Uterus (tissue), 4 donors: ENCODE measurements around the gene RET. TPM values are rescaled to one million over a fixed set of nuclear protein-coding genes. Genes with fewer than 3 reads are reported as not detected.

Source experiments
- DNase-seq, 2 donors: peaks; one replicate each; pipeline ENCODE4 v3.0.0-alpha.2; 2019 to 2020
- H3K27ac ChIP-seq, 2 donors: fragments of 200-600 bp; sonication (generic); 1 replicate in 1 of 2; 2 replicates in 1 of 2; pipeline ENCODE4 v1.5.1; 2016 to 2018
- H3K27me3 ChIP-seq, 2 donors: fragments of 200-600 bp; sonication (generic); one replicate each; pipeline ENCODE4 v1.5.1; 2018 to 2019; ENCODE audit warnings: control low read depth in 1 of 2
- H3K36me3 ChIP-seq, 2 donors: fragments of 200-600 bp; sonication (generic); one replicate each; pipeline ENCODE4 v1.5.1; 2019; ENCODE audit warnings: control low read depth in 1 of 2
- H3K4me1 ChIP-seq, 2 donors: fragments of 200-600 bp; sonication (generic); one replicate each; pipeline ENCODE4 v1.5.1; 2018 to 2019; ENCODE audit warnings: control low read depth in 1 of 2
- H3K4me3 ChIP-seq, 2 donors: fragments of 200-600 bp; sonication (generic); 1 replicate in 1 of 2; 2 replicates in 1 of 2; pipeline ENCODE4 v1.5.1; 2018 to 2019; ENCODE audit warnings: mild to moderate bottlenecking in 1 of 2
- H3K9me3 ChIP-seq, 2 donors: fragments of 200-600 bp; sonication (generic); one replicate each; pipeline ENCODE4 v1.5.1; 2019; ENCODE audit warnings: control low read depth in 1 of 2
- POLR2A ChIP-seq, 2 donors: fragments of 450-650 bp; IDR thresholded peaks; one replicate each; pipeline ENCODE4 v1.6.1; 2016; ENCODE audit warnings: antibody characterized with exemption in 2 of 2, mild to moderate bottlenecking in 1 of 2, moderate library complexity in 1 of 2
- intact Hi-C: fragments of 100-400 bp; cut with DNase I; formaldehyde crosslinking; loops from one replicate; pipeline ENCODE4 v1.15.1; 2023; ENCODE audit warnings: low total_unique reads
- total RNA-seq, 4 donors: library from RNA; depleted of rRNA in 3 of 4; stranded (reverse); fragments of >200 nt in 3 of 4; gene quantifications; one replicate each; pipeline versions ENCODE4 v1.1.0 to v1.2.4, GENCODE V29; 2014 to 2023
- TF ChIP-seq, protein P1 (sequence below), 4 experiments: fragments of 200-600 bp in 2 of 4; fragments of 450-650 bp in 2 of 4; sonication (generic) in 2 of 4; IDR thresholded peaks; one replicate each; pipeline ENCODE4 v1.5.1; 2016 to 2019; ENCODE audit warnings: antibody characterized with exemption in 4 of 4, mild to moderate bottlenecking in 2 of 4, moderate library complexity in 1 of 4
- donor health status: DM: yes; HTN: yes; CAD: no.

RET gene
- total RNA-seq, 4 donors from 2014 or later: under 0.01 to 6.3 (median 1.0) TPM

DNA sequence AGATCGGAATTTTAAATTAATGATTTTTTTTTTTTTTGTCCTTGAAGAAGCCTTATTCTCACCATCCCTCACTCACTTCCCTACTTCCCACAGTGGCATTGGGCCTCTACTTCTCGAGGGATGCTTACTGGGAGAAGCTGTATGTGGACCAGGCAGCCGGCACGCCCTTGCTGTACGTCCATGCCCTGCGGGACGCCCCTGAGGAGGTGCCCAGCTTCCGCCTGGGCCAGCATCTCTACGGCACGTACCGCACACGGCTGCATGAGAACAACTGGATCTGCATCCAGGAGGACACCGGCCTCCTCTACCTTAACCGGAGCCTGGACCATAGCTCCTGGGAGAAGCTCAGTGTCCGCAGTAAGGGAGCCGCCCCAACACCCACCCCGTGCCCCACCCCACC lies 23.5 kb downstream of the RET start:
- Histone ChIP-seq H3K4me1 (peaks cover 0 to 8% of the 10 kb centered on the region in 2 donors), H3K4me3 (no peak overlapping the region), H3K36me3 (no peaks in the 10 kb centered on the region), H3K27me3 (no peaks in the 10 kb centered on the region), H3K9me3 (no peaks in the 10 kb centered on the region), H3K27ac (no peak overlapping the region)
- no peak for DNase-seq
- no peak for TF ChIP-seq POLR2A (IDR thresholded peaks at IDR 0.05)
- TF ChIP-seq, protein P1, sequence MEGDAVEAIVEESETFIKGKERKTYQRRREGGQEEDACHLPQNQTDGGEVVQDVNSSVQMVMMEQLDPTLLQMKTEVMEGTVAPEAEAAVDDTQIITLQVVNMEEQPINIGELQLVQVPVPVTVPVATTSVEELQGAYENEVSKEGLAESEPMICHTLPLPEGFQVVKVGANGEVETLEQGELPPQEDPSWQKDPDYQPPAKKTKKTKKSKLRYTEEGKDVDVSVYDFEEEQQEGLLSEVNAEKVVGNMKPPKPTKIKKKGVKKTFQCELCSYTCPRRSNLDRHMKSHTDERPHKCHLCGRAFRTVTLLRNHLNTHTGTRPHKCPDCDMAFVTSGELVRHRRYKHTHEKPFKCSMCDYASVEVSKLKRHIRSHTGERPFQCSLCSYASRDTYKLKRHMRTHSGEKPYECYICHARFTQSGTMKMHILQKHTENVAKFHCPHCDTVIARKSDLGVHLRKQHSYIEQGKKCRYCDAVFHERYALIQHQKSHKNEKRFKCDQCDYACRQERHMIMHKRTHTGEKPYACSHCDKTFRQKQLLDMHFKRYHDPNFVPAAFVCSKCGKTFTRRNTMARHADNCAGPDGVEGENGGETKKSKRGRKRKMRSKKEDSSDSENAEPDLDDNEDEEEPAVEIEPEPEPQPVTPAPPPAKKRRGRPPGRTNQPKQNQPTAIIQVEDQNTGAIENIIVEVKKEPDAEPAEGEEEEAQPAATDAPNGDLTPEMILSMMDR (IDR thresholded peaks at IDR 0.05): no peak
- intact Hi-C loops: no loop called here

- Histone ChIP-seq H3K27me3 (no peaks in the 10 kb centered on the region), H3K27ac (no peak overlapping the region), H3K4me1 (peaks cover 0 to 8% of the 10 kb centered on the region in 2 donors), H3K4me3 (no peak overlapping the region), H3K9me3 (no peaks in the 10 kb centered on the region), H3K36me3 (no peaks in the 10 kb centered on the region)
- DNase-seq: no peak
- intact Hi-C loops: no loop called here
- no peak for TF ChIP-seq POLR2A (IDR thresholded peaks at IDR 0.05)
- TF ChIP-seq, protein P1 (IDR thresholded peaks at IDR 0.05): no peak
These were observed 25.4 kb downstream of the RET start for GRCh38 chr10:43102063-43102828.

- H3K27ac ChIP-seq: no peak overlapping the region
- DNase-seq: peak; percentile 72 to 80
- H3K9me3 ChIP-seq: no peaks in the 10 kb centered on the region
- no peak for TF ChIP-seq POLR2A (IDR thresholded peaks at IDR 0.05)
- TF ChIP-seq, protein P1 (IDR thresholded peaks at IDR 0.05): peak; percentile 99 to 100 (median 99)
- H3K4me1 ChIP-seq: peaks cover 0 to 8% of the 10 kb centered on the region in 2 donors
- H3K4me3 ChIP-seq: peak overlapping the region; percentile 43 to 51
- no peaks in the 10 kb centered on the region for H3K36me3 ChIP-seq
- intact Hi-C loops: no loop called here
- no peaks in the 10 kb centered on the region for H3K27me3 ChIP-seq
These were observed 28.5 kb downstream of the RET start for GRCh38 chr10:43105102-43105955.

GRCh38 chr10:43105956-43106229 lies 29.0 kb downstream of the RET start:
- DNase-seq: no peak
- H3K27me3 ChIP-seq: no peaks in the 10 kb centered on the region
- TF ChIP-seq POLR2A (IDR thresholded peaks at IDR 0.05): no peak
- TF ChIP-seq, protein P1 (IDR thresholded peaks at IDR 0.05): no peak
- intact Hi-C loops: no loop called here
- H3K36me3 ChIP-seq: no peaks in the 10 kb centered on the region
- no peak overlapping the region for H3K4me3 ChIP-seq
- H3K4me1 ChIP-seq: peaks cover 0 to 8% of the 10 kb centered on the region in 2 donors
- H3K27ac ChIP-seq: no peak overlapping the region
- no peaks in the 10 kb centered on the region for H3K9me3 ChIP-seq
